LNCAP (cell line): ENCODE data around the gene GFI1B.

Experiments
- TF ChIP-seq, protein P1 (sequence below): fragments of 450-650 bp; IDR thresholded peaks from 2 replicates; pipeline ENCODE4 v1.5.1; 2017; ENCODE audit warnings: mild to moderate bottlenecking

The GFI1B gene

GRCh38 chr9:132984202-132985070 is 5.9 kb downstream of the GFI1B start:
- TF ChIP-seq, protein P1, sequence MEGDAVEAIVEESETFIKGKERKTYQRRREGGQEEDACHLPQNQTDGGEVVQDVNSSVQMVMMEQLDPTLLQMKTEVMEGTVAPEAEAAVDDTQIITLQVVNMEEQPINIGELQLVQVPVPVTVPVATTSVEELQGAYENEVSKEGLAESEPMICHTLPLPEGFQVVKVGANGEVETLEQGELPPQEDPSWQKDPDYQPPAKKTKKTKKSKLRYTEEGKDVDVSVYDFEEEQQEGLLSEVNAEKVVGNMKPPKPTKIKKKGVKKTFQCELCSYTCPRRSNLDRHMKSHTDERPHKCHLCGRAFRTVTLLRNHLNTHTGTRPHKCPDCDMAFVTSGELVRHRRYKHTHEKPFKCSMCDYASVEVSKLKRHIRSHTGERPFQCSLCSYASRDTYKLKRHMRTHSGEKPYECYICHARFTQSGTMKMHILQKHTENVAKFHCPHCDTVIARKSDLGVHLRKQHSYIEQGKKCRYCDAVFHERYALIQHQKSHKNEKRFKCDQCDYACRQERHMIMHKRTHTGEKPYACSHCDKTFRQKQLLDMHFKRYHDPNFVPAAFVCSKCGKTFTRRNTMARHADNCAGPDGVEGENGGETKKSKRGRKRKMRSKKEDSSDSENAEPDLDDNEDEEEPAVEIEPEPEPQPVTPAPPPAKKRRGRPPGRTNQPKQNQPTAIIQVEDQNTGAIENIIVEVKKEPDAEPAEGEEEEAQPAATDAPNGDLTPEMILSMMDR, result no peak

GRCh38 chr9:132985071-132985350 is 6.5 kb downstream of the GFI1B start:
- TF ChIP-seq, protein P1, result no peak

- TF ChIP-seq, protein P1, result no peak
Measured at GRCh38 chr9:132985489-132985888, 7.0 kb downstream of the GFI1B start.

- TF ChIP-seq, protein P1, result no peak
Measured at GRCh38 chr9:132986114-132986513, 7.6 kb downstream of the GFI1B start.

GRCh38 chr9:132986640-132987620 is 8.4 kb downstream of the GFI1B start:
- TF ChIP-seq, protein P1, result no peak

GRCh38 chr9:132988244-132989013 is 9.9 kb downstream of the GFI1B start:
- TF ChIP-seq, protein P1, result no peak

GRCh38 chr9:132989014-132989310 is 10.5 kb downstream of the GFI1B start:
- TF ChIP-seq, protein P1, result no peak
